ENCODE data around the gene POLR1B.
"Not testable (repeated sequence)": the region's sequence is repeated elsewhere in the genome, so short reads cannot be mapped to it uniquely, and the experiment has no call there.

Gene POLR1B

GRCh38 chr2:112541315-112542122, 746 bp upstream of the POLR1B start:
- peak; percentile 73 for DNase-seq

- DNase-seq, result no peak
Measured at GRCh38 chr2:112542984-112543661, 858 bp downstream of the POLR1B start.

- DNase-seq, result no peak
Measured at GRCh38 chr2:112547333-112547732, 5.1 kb downstream of the POLR1B start.

GRCh38 chr2:112548980-112549379, 6.7 kb downstream of the POLR1B start:
- DNase-seq, result no peak

GRCh38 chr2:112566104-112566503, 23.8 kb downstream of the POLR1B start:
- DNase-seq, result no peak

- DNase-seq, result not testable (repeated sequence)
Measured at GRCh38 chr2:112566508-112566907, 24.2 kb downstream of the POLR1B start.

- no peak for DNase-seq
Measured at GRCh38 chr2:112572005-112572404, 29.7 kb downstream of the POLR1B start.

- no peak for DNase-seq
Measured at GRCh38 chr2:112577756-112578155, 35.5 kb downstream of the POLR1B start.

- no peak for DNase-seq
Measured at GRCh38 chr2:112579241-112579640, 37.0 kb downstream of the POLR1B start.

GRCh38 chr2:112580084-112580483, 37.8 kb downstream of the POLR1B start:
- no peak for DNase-seq

- DNase-seq, result peak; percentile 22
Measured at GRCh38 chr2:112582314-112582746, 40.1 kb downstream of the POLR1B start.

GRCh38 chr2:112583497-112584133, 41.4 kb downstream of the POLR1B start:
- DNase-seq, result no peak

GRCh38 chr2:112584134-112584890, 42.0 kb downstream of the POLR1B start, which contains the start of gene CHCHD5:
TSS of gene CHCHD5 (plus strand) at chr2:112584609. CDS start at chr2:112584648, 39 bp downstream.
- peak; percentile 96 for DNase-seq

GRCh38 chr2:112584891-112585250, 42.6 kb downstream of the POLR1B start:
- DNase-seq, result no peak

- DNase-seq, result no peak
Measured at GRCh38 chr2:112585400-112585799, 43.1 kb downstream of the POLR1B start.

GRCh38 chr2:112585873-112586464, 43.7 kb downstream of the POLR1B start:
- no peak for DNase-seq

- DNase-seq, result no peak
Measured at GRCh38 chr2:112588611-112589045, 46.4 kb downstream of the POLR1B start.

- DNase-seq, result no peak
Measured at GRCh38 chr2:112591413-112591812, 49.1 kb downstream of the POLR1B start.

- no peak for DNase-seq
Measured at GRCh38 chr2:112593736-112594135, 51.5 kb downstream of the POLR1B start.

GRCh38 chr2:112597537-112598322, 55.5 kb downstream of the POLR1B start:
- no peak for DNase-seq

GRCh38 chr2:112600634-112601033, 58.4 kb downstream of the POLR1B start:
- no peak for DNase-seq

- no peak for DNase-seq
Measured at GRCh38 chr2:112601754-112602153, 59.5 kb downstream of the POLR1B start.

Data from stimulated activated CD4-positive, alpha-beta T cell treated with anti-CD3 and anti-CD28 coated beads, Interleukin-1b, Interleukin-23, amount 100 ng/mL, for 48 hours (primary cell).